Bronchial epithelial cell (primary cell): Measurements from ENCODE around the gene SBNO2. TPM values are rescaled to one million over a fixed set of nuclear protein-coding genes. Genes with fewer than 3 reads are reported as not detected.
"Not testable (repeated sequence)": the region's sequence is repeated elsewhere in the genome, so short reads cannot be mapped to it uniquely, and the experiment has no call there.

Experiments
- DNase-seq: peaks from one replicate; pipeline ENCODE4 v3.0.0-alpha.2; 2010; ENCODE audit warnings: low read depth
- FAIRE-seq: peaks from 2 replicates; lab custom pipeline; 2011; peaks lifted over from hg19 to GRCh38; lab: Jason Lieb, UNC
- H3K27me3 ChIP-seq: 2 replicates; pipeline ENCODE4 v1.5.1; 2011; ENCODE audit warnings: low read length; ENCODE audit not compliant: control insufficient read depth, insufficient read depth
- H3K36me3 ChIP-seq: 2 replicates; pipeline ENCODE4 v1.5.1; 2011; ENCODE audit warnings: low read length; ENCODE audit not compliant: control insufficient read depth, insufficient read depth
- H3K4me3 ChIP-seq: 2 replicates; pipeline ENCODE4 v1.5.1; 2011; ENCODE audit warnings: mild to moderate bottlenecking, low read depth, low read length, control low read depth
- CTCF ChIP-seq: IDR thresholded peaks from 2 replicates; pipeline ENCODE4 v1.5.1; 2011; ENCODE audit warnings: mild to moderate bottlenecking, moderate library complexity, low read length, control low read depth, inconsistent platforms; ENCODE audit not compliant: insufficient read depth, severe bottlenecking
- total RNA-seq: library from RNA; depleted of rRNA; stranded (reverse); fragments of >200 nt; gene quantifications from 2 replicates; pipeline ENCODE4 v1.2.1, GENCODE V29; 2014

Gene SBNO2
- total RNA-seq, 1 donor from 2014 or later = 16.8 TPM

- no peak for TF ChIP-seq CTCF
- peak overlapping the region; percentile 61 for H3K4me3 ChIP-seq
- peaks cover 20% of the 10 kb centered on the region for H3K36me3 ChIP-seq
- H3K27me3 ChIP-seq = no peaks in the 10 kb centered on the region
- no peak for FAIRE-seq
- no peak for DNase-seq
Measured at GRCh38 chr19:1132552-1133383, 41.3 kb downstream of the SBNO2 start.

GRCh38 chr19:1131718-1132551 is 42.1 kb downstream of the SBNO2 start:
- TF ChIP-seq CTCF = no peak
- DNase-seq (peak; percentile 85), FAIRE-seq (no peak)
- Histone ChIP-seq H3K4me3 (peak overlapping the region; percentile 61), H3K36me3 (peaks cover 28% of the 10 kb centered on the region), H3K27me3 (no peaks in the 10 kb centered on the region)

GRCh38 chr19:1130771-1131717 is 43.0 kb downstream of the SBNO2 start:
- no peaks in the 10 kb centered on the region for H3K27me3 ChIP-seq
- FAIRE-seq (no peak), DNase-seq (no peak)
- peak overlapping the region; percentile 61 for H3K4me3 ChIP-seq
- H3K36me3 ChIP-seq = peaks cover 35% of the 10 kb centered on the region
- TF ChIP-seq CTCF = no peak

GRCh38 chr19:1129535-1129934 is 44.5 kb downstream of the SBNO2 start:
- TF ChIP-seq CTCF = no peak
- DNase-seq (no peak), FAIRE-seq (no peak)
- no peak overlapping the region for H3K4me3 ChIP-seq
- H3K36me3 ChIP-seq = peaks cover 36% of the 10 kb centered on the region
- no peaks in the 10 kb centered on the region for H3K27me3 ChIP-seq

GRCh38 chr19:1129084-1129483 is 45.0 kb downstream of the SBNO2 start:
- DNase-seq, H3K4me3 ChIP-seq, H3K27me3 ChIP-seq, FAIRE-seq: not testable (repeated sequence)
- peaks cover 38% of the 10 kb centered on the region for H3K36me3 ChIP-seq
